Hindlimb muscle (tissue), 1 donor: ENCODE measurements around the gene ANTXR2. TPM values are rescaled to one million over a fixed set of nuclear protein-coding genes. Genes with fewer than 3 reads are reported as not detected.
"Not testable (repeated sequence)": the region's sequence is repeated elsewhere in the genome, so short reads cannot be mapped to it uniquely, and the experiment has no call there.

Source experiments
- DNase-seq: peaks from one replicate; pipeline ENCODE4 v3.0.0-alpha.2; 2013
- polyA plus RNA-seq: library from polyadenylated mRNA; unstranded; fragments of 120-200 nt; gene quantifications from one replicate; pipeline ENCODE4 v1.2.1, GENCODE V29; 2013; ENCODE audit not compliant: insufficient read length

Gene ANTXR2
- polyA plus RNA-seq, 1 donor: 94.7 TPM

DNA sequence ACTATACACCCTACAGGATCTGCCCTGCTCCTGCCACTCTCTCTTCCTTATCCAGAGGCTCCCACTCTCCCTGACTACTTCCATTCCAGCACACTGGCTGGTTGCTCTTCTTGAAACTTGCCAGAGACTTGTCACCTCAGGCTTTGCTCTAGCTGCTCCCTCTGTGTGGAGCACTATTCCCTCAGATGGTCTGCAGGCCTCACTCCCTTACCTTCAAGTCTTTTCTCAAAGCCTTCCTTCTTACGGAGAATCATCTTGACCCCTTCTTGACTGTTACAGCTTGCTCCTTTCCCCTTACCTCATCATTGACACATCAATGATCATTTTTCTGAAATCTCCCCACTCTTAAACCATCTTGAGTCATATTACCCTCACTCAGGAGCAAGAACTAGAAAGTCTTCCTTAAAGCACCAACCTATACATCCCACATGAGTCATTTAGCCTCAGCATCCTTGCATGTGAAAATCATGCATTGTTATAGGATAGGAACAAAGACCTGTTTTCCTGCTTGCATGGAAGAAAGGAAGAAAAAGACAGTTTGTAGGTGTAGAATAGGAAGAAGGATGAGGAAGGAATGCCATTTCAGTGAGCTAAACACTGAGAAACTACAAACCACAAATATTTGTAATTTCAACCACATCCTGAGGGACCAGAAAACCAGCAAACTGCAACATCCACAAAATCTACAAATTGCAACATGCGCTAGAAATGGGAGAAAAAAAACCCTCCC is 55.7 kb downstream of the ANTXR2 start:
- DNase-seq: no peak

DNA sequence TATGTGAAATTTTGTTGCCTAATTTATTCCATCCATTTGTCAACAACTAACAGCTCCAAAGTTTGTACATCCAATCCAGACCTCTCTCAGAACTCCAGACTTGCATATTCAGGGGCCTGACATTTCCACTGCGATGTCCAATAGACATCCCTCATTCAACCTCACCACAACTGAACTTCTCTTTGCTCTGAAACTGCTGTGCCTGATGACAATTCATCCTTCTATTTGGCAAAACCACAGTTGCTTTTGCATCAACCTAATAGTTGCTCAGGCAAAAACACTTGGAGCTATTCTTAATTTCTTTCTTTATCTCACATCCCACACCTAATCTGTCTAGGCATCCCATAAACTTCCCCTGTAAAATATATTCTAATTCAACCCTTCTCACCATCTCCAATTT is 56.5 kb downstream of the ANTXR2 start:
- no peak for DNase-seq

DNA sequence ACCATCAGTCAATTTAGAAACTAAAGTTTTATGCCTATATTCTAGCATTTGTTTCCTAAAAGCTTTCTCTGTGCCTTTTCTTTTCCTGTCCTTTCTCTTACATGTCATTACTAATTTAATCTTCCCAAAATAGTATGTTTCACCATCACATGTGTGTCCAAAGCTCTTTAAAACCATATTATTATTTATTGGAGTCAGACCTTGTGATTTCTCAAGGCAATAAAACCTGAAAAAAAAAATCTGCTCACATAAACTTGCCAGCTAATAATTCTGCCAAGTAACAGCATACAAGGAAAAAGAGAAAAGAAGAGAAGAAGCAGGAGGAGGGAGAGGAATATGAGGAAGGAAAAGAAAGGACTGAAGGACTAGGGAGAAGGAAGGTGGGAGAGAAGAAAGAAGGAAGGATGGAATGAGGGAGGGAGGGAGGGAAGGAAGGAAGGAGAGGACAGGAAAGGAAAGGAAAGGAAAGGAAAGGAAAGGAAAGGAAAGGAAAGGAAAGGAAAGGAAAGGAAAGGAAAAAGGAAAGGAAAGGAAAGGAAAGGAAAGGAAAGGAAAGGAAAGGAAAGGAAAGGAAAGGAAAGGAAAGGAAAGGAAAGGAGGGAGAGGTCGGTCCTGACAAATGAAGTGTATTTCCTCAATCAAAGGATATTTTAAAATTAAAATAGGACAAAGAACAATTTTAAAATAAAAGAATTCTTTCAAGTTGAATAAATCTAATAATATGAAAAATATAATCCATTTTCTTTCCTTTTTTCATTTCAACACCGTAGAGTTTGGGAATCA is 57.4 kb downstream of the ANTXR2 start:
- DNase-seq: no peak

DNA sequence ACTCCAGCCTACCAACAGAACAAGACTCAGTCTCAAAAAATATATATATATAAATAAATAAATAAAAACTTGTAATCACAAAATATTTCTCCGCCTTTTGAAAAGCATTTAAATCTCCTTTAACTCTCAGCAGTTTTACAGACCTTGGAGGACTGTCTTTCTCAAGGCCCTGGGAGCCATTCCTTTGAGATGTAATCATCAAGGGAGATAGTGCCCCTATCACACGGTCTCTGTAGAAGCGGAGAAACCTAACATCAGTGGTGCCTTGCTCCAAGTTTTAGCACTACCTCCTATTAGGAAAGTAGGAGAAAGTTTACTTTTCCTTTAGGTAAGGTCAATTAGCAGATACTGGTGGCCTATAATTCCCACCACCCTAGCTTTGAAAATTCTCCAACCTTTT is 58.5 kb downstream of the ANTXR2 start:
- DNase-seq: no peak

DNA sequence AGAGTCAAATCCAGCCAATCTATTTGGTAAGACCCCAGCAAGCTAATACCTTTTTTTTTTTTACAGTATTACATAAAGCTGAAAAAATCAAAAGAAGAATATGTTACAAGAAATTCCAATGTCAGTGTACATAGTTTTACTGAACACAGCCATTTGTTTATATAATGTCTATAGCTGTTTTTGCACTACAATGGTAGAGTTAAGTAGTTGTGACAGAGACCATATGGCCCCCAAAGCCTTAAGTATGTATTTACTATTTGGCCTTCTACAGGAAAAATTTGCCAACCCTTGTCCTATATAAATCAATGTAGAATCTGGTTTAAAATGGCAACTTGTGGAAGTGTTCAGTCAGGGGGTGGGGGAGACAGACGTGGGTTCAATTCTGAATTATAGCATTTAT is 60.7 kb downstream of the ANTXR2 start:
- DNase-seq: no peak

DNA sequence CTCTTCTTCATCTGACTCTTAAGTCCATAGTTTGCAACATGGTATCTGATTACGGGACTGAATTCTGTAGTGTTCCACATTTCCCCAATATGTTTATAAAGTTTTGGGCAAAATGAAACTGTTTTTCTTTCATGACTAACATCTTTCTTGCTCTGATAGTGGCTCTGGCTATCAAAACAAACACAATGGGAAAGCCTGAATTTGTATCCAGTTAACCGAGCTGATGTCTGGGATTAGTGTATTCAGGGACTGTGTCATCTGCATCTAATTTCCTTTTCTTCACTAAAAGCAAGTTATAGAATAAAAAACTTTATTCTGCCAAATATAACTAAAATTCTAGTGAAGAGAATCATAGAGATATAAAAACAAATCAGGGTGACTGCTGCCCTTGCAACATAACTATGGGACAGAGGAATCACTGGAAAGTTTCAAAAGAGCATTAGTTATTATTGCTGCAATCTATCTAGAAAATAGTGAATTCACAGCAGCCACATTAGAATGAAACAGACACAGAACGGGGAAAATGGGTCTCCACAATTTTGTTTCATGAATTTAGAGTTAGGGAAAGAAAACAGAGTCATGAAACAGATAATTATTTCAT is 61.3 kb downstream of the ANTXR2 start:
- no peak for DNase-seq

DNA sequence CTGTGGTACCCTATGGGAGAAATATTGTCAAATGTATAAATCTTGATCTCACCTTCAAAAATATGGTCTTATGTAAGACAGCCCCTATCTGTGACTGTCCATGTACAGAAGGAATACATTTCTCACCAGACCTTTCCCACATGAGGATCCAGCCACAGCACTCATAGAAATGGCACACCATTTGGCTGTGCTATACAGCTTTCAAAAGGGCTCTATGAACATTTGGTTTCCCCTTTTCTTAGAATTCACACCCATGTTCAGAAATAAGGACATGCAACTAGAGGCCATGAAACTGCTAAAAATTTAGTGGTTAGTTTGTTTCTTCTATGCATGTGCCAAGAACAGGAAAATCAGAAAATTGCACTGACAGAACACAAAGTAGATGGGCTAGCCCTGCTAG is 62.7 kb downstream of the ANTXR2 start:
- no peak for DNase-seq

DNA sequence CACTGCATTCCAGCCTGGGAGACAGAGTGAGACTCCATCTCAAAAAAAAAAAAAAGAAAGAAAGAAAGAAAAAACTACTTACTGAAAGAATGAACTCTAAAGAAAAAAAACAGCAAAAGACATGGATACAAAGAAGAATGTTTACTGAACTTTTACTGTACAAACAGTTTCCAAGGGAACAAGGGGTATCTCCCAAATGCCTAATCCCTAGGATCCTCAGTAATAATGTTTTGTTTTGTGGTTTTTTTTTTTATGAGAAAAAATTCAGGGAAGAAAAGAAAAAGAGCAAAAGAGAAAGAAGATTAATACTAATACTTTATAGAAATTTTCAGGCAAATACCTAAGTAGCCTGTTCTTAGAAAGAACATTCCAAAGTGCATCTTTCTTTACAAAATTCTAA is 63.2 kb downstream of the ANTXR2 start:
- no peak for DNase-seq

DNA sequence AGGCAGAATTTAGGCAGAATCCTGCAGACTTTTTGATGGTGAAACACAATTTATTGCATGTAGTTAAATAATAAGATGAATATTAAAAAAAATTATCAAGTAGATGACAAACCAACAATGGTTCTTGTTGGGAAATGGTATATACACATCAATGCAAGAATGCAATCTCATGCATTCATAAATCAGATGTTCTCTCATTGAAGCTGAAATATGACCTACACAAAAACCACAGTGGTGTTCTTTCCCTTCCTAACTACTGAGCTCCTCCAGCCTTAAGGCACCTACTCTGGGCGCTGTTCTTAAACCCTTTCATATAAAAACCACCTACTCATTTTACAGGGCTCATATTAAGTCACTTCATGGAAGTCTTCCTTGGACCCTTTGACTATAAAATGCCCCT is 64.1 kb downstream of the ANTXR2 start:
- DNase-seq: no peak

DNA sequence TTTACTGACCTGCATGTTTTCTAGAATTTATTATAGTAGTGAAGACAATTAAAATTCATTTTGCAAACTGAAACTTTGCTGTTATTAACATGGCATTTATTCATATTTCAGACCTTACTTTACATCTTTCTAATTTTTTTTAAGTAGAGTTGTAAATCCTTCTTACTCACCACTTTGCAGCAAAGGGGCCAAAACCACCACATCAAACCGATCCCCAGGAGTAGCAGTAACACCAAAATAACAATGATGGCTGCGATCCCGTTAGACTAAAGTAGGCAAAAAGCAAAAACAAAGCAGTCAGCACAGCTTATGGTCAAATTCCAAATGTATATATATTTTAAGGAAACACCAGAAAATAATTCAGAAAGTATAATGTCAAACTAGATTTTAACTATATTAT is 64.7 kb downstream of the ANTXR2 start:
- no peak for DNase-seq

DNA sequence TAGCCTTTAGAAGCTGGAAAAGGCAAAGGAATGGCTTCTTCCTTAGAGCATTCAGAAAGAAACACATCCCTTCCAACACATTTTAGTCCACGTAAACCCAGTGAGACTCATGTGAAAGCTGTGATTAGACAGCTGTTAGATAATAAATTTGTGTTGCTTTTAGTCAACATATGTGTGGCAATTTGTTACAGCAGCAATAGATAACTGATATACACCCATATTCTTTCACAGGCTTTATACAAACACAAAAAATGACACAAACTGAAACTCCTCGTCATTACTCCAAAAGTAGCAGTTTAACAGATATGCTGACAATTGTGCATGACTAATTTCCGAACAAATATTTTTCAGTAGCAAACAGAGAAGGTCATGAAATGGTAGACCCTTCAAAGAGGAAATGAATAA is 65.3 kb downstream of the ANTXR2 start:
- no peak for DNase-seq

DNA sequence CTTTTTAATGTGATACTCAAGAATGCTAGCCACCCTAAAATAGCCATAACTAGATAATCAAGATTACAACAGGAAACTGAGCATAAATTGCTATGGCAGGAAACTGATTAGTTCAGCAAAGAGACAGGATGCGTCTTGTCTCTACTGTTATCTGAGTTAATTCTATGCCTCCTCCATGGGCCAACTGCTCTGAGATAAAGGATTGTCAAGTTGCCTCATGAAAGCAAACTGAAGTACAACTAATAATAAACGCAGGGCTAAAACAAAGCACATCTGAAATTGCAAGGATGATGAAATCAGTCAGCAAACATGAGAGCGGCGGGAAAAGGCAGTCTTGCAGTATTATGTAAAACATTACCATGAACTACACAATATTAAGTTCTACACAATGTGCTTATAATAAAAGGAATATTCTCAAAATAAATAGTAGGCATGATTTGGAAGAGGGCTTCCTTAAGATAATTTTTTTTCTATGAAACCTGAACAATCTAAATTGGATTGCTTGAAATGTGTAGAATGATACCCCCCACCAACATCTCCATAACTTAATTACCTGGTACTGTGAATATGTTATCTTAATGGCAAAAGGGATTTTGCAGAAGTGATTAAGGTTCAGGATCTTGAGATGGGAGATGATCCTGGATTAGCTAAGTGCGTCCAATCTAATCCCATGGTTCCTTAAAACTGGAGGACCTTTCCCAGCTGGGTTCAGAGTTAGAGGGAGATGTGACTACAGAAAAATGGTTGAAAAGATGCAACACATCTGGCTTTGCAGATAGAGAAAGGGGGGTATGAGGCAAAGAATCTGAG is 65.9 kb downstream of the ANTXR2 start:
- DNase-seq: no peak

DNA sequence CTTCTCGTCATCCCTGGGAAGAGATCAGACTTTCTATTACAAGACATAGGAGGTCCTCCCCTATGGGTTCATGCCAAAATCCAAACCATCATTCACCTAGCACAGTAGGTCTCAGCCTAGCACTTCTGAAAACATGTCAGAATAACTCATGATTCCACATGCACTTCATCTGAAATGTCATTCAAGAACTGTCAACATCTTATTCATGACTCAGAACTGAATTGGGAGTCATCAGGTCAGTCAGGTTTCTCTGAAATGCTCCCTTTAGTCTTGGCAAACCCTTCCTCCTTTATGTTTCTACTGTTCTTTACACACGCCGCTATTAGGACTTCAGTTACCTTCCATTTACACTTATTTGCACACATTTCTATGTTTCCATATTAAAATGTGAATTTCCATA is 67.2 kb downstream of the ANTXR2 start:
- no peak for DNase-seq

DNA sequence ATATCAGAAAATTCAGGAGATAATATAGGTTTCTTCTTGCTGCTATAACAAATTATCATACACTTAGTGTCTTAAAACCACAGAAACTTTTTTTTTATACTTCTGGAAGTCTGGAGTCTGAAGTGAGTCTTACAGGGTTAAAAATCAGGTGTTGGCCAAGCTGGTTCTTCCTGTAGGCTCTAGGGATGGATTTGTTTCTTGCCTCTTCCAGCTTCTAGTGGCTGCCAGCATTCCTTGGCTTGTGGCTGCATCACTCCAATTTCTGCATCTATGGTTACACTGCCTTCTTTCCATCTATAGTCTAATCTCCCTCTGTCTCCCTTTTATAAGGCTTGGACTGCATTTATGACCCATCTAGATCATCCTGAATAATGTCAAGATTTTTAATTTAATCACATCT is 68.7 kb downstream of the ANTXR2 start:
- DNase-seq: no peak

DNA sequence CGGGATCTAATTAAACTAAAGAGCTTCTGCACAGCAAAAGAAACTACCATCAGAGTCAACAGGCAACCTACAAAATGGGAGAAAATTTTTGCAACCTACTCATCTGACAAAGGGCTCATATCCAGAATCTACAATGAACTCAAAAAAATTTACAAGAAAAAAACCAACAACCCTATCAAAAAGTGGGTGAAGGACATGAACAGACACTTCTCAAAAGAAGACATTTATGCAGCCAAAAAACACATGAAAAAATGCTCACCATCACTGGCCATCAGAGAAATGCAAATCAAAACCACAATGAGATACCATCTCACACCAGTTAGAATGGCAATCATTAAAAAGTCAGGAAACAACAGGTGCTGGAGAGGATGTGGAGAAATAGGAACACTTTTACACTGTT is 70.5 kb downstream of the ANTXR2 start:
- not testable (repeated sequence) for DNase-seq

DNA sequence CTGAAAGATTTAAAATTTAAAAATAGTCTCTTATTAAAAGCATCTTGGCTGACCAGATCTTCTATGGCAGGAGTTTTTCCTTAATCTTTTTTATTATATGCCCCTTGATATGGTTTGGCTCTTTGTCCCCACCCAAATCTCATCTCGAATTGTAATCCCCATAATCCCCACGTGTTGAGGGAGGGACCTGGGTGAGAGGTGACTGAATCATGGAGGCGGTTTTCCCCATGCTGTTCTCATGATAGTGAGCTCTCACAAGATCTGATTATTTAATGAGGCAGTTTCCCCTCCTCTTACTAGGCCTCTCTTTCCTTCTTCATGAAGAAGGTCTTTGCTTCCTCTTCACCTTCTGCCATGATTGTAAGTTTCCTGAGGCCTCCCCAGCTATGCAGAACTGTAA is 74.0 kb downstream of the ANTXR2 start:
- not testable (repeated sequence) for DNase-seq

DNA sequence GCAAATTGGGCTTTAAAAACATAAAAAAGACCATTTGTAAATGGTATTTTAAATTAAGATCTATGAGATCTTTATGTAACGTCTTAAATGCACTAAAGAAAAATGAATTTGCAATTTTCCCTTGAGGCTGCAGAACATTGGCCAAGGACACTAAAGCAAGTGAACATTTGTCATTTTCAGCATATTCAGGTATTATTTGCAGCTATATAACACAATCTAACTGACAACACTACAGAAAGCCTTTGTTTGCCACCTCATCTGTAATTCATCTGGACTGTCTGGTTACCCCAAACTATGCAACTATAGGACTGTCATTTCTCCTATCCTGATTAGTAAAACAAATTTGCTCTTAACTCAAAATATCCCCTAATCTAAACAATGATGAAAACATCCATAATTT is 74.8 kb downstream of the ANTXR2 start:
- no peak for DNase-seq

DNA sequence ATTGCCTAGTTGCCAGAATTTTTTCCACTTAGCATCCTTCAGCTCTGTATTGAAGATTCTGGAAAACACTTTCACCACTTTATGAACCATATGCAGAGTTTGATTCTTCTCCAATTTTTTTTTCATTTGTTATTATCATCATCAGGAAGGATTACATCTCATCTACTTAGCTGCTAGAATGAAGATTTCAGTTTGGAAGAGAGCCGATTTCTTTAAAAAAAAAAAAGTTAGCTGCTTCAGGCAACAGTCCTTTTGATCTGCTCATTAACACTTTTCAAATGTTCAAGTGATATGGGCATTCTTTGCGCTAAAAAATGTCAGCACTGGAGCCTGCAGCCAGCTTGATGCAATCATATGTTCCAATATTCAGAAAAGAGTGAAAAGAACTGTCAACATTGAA is 76.2 kb downstream of the ANTXR2 start:
- DNase-seq: no peak

DNA sequence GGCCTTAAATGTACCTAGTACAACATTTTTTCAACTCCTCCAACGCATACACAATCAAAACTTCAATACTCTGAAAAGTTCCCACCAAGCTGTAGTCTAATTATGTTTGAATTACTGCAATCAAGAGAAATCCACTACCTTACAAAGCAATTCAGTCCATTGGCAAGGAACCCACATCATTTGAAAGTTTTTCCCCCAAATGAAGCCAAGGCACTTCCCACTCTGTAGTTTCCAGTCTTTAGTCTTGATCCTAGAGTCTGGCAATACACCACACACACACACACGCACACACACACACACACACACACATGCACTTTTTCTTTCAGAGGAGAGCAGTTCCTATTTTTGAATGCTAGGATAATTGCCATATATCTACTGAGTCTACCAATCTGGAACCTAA is 79.6 kb downstream of the ANTXR2 start:
- no peak for DNase-seq

DNA sequence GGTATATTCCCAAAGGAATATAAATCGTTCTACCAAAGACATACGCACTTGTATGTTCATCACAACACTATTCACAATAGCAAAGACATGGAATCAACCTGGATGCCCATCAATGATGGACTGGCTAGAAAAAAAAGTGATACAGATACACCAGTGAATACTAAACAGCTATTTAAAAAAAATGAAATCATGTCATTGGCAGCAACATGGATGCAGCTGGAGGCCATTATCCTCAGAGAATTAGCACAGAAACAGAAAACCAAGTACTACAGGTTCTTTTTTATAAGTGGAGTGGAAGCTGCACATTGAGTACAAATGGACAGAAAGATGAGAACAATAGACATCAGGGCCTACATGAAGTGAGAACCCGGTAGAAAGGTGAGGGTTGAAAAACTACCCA is 81.4 kb downstream of the ANTXR2 start:
- DNase-seq: no peak

DNA sequence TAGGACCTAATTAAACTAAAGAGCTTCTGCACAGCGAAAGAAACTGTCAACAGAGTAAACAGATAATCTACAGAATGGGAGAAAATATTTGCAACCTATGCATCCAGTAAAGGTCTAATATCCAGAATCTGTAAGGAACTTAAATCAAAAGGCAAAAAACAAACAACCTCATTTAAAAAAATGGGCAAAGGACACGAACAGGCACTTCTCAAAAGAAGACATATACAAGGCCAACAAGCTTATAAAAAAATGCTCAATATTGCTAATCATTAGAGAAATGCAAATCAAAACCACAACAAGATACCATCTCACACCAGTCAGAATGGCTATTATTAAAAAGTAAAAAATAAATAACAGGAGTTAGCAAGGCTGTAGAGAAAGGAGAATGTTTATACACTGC is 81.9 kb downstream of the ANTXR2 start:
- DNase-seq: not testable (repeated sequence)

DNA sequence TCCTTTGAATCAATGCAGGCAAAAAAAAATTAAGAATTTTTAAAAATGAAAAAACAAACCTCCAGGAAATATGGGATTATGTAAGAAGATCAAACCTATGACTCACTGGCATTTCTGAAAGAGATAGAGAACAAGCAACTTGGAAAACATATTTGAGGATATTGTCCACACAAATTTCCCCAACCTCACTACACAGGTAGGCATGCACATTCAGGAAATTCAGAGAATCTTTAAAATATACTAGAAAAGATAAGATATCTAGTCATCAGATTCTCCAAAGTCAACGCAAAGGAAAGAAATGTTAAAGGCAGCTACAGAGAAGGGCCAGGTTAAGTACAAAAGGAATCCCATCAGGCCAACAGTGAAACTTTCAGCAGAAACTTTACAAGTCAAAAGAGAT is 85.6 kb downstream of the ANTXR2 start:
- no peak for DNase-seq

DNA sequence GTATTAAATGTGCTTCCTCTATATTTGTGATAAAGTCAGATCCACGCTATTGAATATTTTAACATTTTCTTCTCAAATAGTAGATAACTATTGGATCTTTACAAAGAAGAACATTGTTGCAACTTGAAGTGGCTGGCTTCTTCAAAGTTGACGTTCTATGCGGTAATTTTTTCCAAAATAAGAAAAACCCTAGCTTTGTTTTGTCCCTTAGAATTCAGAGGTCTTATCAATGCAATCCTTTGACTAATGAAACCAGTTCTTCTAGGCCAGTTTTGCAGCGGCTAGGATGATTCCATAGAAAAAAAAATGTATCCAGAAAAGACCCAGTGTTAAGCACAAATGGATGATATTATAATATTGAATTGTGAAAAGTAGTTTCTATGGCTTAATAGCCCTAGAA is 89.6 kb downstream of the ANTXR2 start:
- no peak for DNase-seq
